Endometrial microvascular endothelial cells (primary cell): ENCODE measurements around the gene CIITA. TPM values are rescaled to one million over a fixed set of nuclear protein-coding genes. Genes with fewer than 3 reads are reported as not detected.

Experiments used
- in situ Hi-C: cut with HindIII; loops from 2 replicates; pipeline ENCODE4 v1.10.0; 2017; ENCODE audit warnings: low sequenced_read_pairs, low pct_unique_long_range_greater_than_20kb; ENCODE audit errors: inconsistent ontology term
- total RNA-seq: library from RNA; depleted of rRNA; stranded (reverse); fragments of >200 nt; gene quantifications from one replicate; pipeline ENCODE4 v1.2.3, GENCODE V29; 2015; ENCODE audit errors: inconsistent ontology term

CIITA gene, protein sequence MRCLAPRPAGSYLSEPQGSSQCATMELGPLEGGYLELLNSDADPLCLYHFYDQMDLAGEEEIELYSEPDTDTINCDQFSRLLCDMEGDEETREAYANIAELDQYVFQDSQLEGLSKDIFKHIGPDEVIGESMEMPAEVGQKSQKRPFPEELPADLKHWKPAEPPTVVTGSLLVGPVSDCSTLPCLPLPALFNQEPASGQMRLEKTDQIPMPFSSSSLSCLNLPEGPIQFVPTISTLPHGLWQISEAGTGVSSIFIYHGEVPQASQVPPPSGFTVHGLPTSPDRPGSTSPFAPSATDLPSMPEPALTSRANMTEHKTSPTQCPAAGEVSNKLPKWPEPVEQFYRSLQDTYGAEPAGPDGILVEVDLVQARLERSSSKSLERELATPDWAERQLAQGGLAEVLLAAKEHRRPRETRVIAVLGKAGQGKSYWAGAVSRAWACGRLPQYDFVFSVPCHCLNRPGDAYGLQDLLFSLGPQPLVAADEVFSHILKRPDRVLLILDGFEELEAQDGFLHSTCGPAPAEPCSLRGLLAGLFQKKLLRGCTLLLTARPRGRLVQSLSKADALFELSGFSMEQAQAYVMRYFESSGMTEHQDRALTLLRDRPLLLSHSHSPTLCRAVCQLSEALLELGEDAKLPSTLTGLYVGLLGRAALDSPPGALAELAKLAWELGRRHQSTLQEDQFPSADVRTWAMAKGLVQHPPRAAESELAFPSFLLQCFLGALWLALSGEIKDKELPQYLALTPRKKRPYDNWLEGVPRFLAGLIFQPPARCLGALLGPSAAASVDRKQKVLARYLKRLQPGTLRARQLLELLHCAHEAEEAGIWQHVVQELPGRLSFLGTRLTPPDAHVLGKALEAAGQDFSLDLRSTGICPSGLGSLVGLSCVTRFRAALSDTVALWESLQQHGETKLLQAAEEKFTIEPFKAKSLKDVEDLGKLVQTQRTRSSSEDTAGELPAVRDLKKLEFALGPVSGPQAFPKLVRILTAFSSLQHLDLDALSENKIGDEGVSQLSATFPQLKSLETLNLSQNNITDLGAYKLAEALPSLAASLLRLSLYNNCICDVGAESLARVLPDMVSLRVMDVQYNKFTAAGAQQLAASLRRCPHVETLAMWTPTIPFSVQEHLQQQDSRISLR
- total RNA-seq = not detected

GRCh38 chr16:10876799-10877341 is at the start of gene CIITA:
TSS of gene CIITA (plus strand) at chr16:10877202. CDS start at chr16:10877331, 129 bp downstream.
- in situ Hi-C loops = no loop called here

DNA sequence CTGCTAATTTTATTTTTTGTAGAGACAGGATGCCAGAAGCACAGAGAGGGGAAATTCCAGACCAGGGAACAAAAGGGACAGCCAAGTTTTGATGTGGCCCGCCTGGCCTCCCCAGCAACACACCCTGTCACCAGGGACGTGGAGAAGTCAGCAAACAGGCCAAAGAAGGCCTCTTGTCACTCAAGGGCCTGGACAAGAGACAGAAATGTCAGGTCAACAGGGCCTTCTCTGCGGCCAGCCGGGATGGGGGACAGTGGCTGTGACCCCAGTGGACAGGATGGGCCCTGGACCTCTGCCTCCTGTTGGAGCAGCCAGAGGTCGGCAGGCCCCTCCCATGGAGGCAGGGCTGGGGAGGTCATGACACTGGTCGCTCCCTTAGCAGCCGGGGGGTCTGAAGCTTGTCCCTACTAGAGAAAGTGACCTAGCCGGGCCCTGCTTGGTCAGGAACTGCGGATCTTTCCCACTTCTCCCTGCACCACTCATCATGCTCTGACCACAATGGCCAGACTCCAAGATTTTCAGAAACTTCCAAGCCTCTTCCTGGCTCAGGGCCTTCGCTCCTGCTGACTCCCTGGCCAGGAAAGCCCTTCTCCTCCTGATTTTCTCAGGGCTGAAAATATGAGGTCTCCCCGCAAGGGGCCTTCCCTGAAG is 49.2 kb upstream of the CIITA start:
- in situ Hi-C loops = loop anchor here (25.0 kb wide), 1 partner anchor 91 kb away; the partner anchor contains the start of gene NUBP1

GRCh38 chr16:10828851-10829366 is 48.1 kb upstream of the CIITA start:
- in situ Hi-C loops = loop anchor here (25.0 kb wide), 1 partner anchor 92 kb away; the partner anchor contains the start of gene NUBP1

DNA sequence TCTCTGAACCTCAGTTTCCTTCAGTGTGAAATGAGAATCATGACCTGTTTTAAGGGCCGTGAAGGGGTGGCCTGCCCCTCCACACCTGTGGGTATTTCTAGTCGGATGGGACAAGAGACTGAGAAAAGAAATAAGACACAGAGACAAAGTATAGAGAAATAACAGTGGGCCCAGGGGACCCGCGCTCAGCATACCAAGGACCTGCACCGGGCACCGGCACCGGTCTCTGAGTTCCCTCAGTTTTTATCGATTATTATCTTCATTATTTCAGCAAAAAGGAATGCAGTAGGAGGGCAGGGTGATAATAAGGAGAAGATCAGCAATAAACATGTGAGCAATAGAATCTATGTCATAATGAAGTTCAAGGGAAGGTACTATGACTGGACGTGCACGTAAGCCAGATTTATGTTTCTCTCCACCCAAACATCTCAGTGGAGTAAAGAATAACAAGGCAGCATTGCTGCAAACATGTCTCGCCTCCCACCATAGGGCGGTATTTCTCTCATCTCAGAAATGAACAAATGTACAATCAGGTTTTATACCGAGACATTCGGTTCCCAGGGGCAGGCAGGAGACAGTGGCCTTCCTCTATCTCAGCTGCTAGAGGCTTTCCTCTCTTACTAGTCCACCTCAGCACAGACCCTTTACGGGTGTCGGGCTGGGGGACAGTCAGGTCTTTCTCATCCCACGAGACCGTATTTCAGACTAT is 47.5 kb upstream of the CIITA start:
- in situ Hi-C loops = loop anchor here (25.0 kb wide), 1 partner anchor 92 kb away; the partner anchor contains the start of gene NUBP1

GRCh38 chr16:10830240-10830639 is 46.8 kb upstream of the CIITA start:
- in situ Hi-C loops = loop anchor here (25.0 kb wide), 1 partner anchor 93 kb away; the partner anchor contains the start of gene NUBP1

GRCh38 chr16:10831894-10832886 is 44.8 kb upstream of the CIITA start:
- in situ Hi-C loops = loop anchor here (25.0 kb wide), 1 partner anchor 95 kb away; the partner anchor contains the start of gene NUBP1

- in situ Hi-C loops = loop anchor here (25.0 kb wide), 1 partner anchor 96 kb away; the partner anchor contains the start of gene NUBP1
These were observed 43.7 kb upstream of the CIITA start for GRCh38 chr16:10833271-10833670.

DNA sequence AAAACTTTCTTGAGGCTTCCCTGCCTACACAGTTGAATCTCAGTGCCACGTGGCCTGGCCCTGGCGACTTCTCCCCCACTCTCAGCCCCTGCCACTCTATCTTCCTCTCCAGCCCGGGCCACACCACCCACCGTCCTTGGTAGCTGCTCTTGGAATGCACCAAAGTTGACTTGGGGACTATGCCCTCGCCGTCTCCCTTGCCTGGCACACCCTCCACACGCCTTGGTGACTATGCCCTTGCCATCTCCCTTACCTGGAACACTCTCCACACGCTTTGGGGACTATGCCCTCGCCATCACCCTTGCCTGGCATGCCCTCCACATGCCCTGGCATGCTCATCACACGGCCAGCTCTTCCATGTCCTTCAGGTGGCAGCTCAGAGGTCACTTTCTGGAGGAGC is 42.9 kb upstream of the CIITA start:
- in situ Hi-C loops = loop anchor here (25.0 kb wide), 1 partner anchor 97 kb away; the partner anchor contains the start of gene NUBP1

- in situ Hi-C loops = loop anchor here (25.0 kb wide), 1 partner anchor 97 kb away; the partner anchor contains the start of gene NUBP1
These were observed 42.2 kb upstream of the CIITA start for GRCh38 chr16:10834766-10835165.

- in situ Hi-C loops = loop anchor here (25.0 kb wide), 1 partner anchor 98 kb away; the partner anchor contains the start of gene NUBP1
These were observed 41.6 kb upstream of the CIITA start for GRCh38 chr16:10835281-10835931.

DNA sequence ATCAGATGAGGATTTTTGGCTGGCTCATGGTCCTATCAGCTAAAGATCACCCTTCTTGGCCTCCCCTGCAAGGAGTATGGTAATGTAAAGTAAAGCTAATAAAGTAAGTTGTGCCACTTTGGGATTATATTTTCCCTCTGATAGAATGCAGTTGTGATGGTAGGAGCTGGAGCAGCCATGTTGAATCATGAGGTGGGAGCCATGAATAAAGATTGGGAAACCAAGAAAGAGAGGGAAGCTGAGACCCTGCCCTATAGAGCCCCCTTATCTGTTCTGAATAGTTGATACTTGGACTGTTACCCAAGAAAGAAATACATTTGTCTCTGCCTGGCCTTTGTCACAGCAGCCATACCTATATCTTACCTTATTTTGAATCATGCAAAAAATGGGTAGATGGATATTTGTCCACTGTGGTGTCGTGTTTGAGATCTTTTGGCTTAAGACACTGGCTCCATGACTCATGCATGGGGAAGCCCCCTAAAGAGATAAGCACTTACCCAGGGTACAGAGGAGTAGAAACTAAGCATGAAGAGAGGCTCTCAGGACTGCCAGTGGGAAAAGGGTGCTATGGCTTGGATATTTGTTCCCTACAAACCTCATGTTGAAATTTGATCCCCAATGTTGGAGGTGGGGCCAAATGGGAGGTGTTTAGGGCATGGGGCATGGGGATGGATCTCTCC is 40.7 kb upstream of the CIITA start:
- in situ Hi-C loops = loop anchor here (25.0 kb wide), 1 partner anchor 99 kb away; the partner anchor contains the start of gene NUBP1

DNA sequence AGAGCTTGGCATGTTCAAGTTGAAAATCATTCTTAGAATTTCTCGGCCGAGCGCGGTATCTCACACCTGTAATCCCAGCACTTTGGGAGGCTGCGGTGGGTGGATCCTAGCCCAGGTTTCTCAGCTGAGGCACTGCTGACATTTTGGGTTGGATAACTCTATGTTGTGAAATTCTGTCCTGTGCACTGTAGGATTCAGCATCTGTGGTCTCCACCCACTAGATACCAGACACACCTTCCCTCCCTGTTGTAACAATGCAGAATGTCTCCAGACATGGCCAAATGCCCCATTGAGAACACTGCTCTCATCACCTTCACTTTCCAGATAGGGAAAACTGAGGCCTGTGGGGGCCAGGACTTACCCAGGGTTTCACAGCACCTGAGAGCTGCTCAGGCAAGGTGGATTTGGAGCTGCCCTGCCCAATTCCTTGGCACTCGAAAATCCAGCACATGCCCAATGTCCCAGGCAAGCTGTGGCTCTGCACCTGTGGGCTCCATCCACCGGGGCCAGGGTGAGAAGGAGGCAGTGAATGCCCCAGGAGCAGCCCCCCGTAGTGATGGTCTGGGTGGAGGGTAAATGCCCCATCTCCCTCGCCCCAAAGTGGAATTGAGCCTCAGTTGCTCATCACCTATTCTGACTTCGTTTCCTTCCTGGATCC is 38.3 kb upstream of the CIITA start:
- in situ Hi-C loops = loop anchor here (25.0 kb wide), 1 partner anchor 101 kb away; the partner anchor contains the start of gene NUBP1

GRCh38 chr16:10839279-10839666 is 37.7 kb upstream of the CIITA start:
- in situ Hi-C loops = loop anchor here (25.0 kb wide), 1 partner anchor 102 kb away; the partner anchor contains the start of gene NUBP1

- in situ Hi-C loops = loop anchor here (25.0 kb wide), 1 partner anchor 103 kb away; the partner anchor contains the start of gene NUBP1
These were observed 36.3 kb upstream of the CIITA start for GRCh38 chr16:10840703-10841102.
